GM23338 (cell line): ENCODE data around the gene SCO2. TPM values are rescaled to one million over a fixed set of nuclear protein-coding genes. Genes with fewer than 3 reads are reported as not detected.

Experiments used
- ATAC-seq: fragments of 200-7000 bp; cut with Tn5 transposase; 3 replicates; pipeline ENCODE4 v1.9.1; 2020
- DNase-seq: peaks from one replicate; pipeline ENCODE4 v3.0.0-alpha.2; 2015; ENCODE audit warnings: low spot score
- H2AFZ ChIP-seq: fragments of 200-600 bp; sonication (generic); 2 replicates; pipeline ENCODE4 v1.8.0; 2016; ENCODE audit warnings: antibody characterized with exemption, mild to moderate bottlenecking, moderate library complexity
- H3F3A ChIP-seq: fragments of 200-600 bp; sonication (generic); replicated peaks from 2 replicates; pipeline ENCODE4 v1.8.0; 2017; ENCODE audit warnings: antibody characterized with exemption, mixed run types, low read depth
- H3K27ac ChIP-seq: fragments of 200-600 bp; sonication (generic); 2 replicates; pipeline ENCODE4 v1.6.1; 2016; ENCODE audit warnings: low read depth
- H3K27me3 ChIP-seq: fragments of 200-600 bp; sonication (generic); 2 replicates; pipeline ENCODE4 v1.8.0; 2016; ENCODE audit warnings: mild to moderate bottlenecking, mixed run types, moderate library complexity; ENCODE audit not compliant: insufficient read depth
- H3K36me3 ChIP-seq: fragments of 200-600 bp; sonication (generic); 2 replicates; pipeline ENCODE4 v1.8.0; 2016; ENCODE audit warnings: mild to moderate bottlenecking; ENCODE audit not compliant: insufficient read depth
- H3K4me1 ChIP-seq: fragments of 200-600 bp; sonication (generic); 2 replicates; pipeline ENCODE4 v1.8.0; 2016; ENCODE audit warnings: mild to moderate bottlenecking, moderate library complexity; ENCODE audit not compliant: insufficient read depth
- H3K4me2 ChIP-seq: fragments of 200-600 bp; sonication (generic); 2 replicates; pipeline ENCODE4 v1.7.1; 2017; ENCODE audit warnings: mixed run types
- H3K4me3 ChIP-seq: fragments of 200-600 bp; sonication (generic); 2 replicates; pipeline ENCODE4 v1.6.1; 2016; ENCODE audit warnings: mixed run types
- H3K79me2 ChIP-seq: fragments of 200-600 bp; sonication (generic); replicated peaks from 2 replicates; pipeline ENCODE4 v1.8.0; 2017; ENCODE audit warnings: mild to moderate bottlenecking; ENCODE audit not compliant: insufficient read depth
- H3K9me2 ChIP-seq: fragments of 200-600 bp; sonication (generic); 2 replicates; pipeline ENCODE4 v1.8.0; 2017; ENCODE audit not compliant: insufficient read depth
- H4K20me1 ChIP-seq: fragments of 200-600 bp; sonication (generic); replicated peaks from 2 replicates; pipeline ENCODE4 v1.8.0; 2017; ENCODE audit warnings: mild to moderate bottlenecking; ENCODE audit not compliant: insufficient read depth
- H3K27ac Mint-ChIP-seq: 2 replicates; pipeline ENCODE4 v1.8.0; 2020; ENCODE audit warnings: inconsistent platforms, mild to moderate bottlenecking, moderate library complexity, mixed read lengths
- H3K27me3 Mint-ChIP-seq: 3 replicates; pipeline ENCODE4 v1.8.0; 2022; ENCODE audit warnings: low read depth, mild to moderate bottlenecking, moderate library complexity, mixed read lengths, inconsistent platforms; ENCODE audit not compliant: insufficient read depth, poor library complexity
- H3K36me3 Mint-ChIP-seq: 3 replicates; pipeline ENCODE4 v1.8.0; 2021; ENCODE audit warnings: low read depth, mild to moderate bottlenecking, inconsistent platforms, moderate library complexity, mixed read lengths
- H3K4me1 Mint-ChIP-seq: 3 replicates; pipeline ENCODE4 v1.8.0; 2020; ENCODE audit warnings: mild to moderate bottlenecking, inconsistent platforms, mixed read lengths
- H3K4me3 Mint-ChIP-seq: 3 replicates; pipeline ENCODE4 v1.8.0; 2021; ENCODE audit warnings: moderate library complexity, mild to moderate bottlenecking, inconsistent platforms, mixed read lengths
- H3K9me3 Mint-ChIP-seq: 3 replicates; pipeline ENCODE4 v1.8.0; 2020; ENCODE audit warnings: moderate library complexity, mild to moderate bottlenecking, inconsistent platforms, mixed read lengths
- CREB1 ChIP-seq: fragments of 250-450 bp; sonication (Bioruptor Pico); IDR thresholded peaks from 2 replicates; pipeline ENCODE4 v1.5.0; 2020; ENCODE audit warnings: low read depth, mild to moderate bottlenecking, moderate library complexity
- EZH2 ChIP-seq: fragments of 200-600 bp; sonication (generic); IDR thresholded peaks from one replicate; pipeline ENCODE4 v1.8.0; 2017; ENCODE audit warnings: antibody characterized with exemption, mild to moderate bottlenecking, low read depth; ENCODE audit not compliant: unreplicated experiment
- JUNB ChIP-seq: IDR thresholded peaks from one replicate; pipeline ENCODE4 v1.6.1; 2016; ENCODE audit warnings: antibody characterized with exemption; ENCODE audit not compliant: unreplicated experiment
- NANOG ChIP-seq: IDR thresholded peaks from 2 replicates; pipeline ENCODE4 v1.6.1; 2016; ENCODE audit warnings: antibody characterized with exemption, borderline replicate concordance
- POLR2AphosphoS5 ChIP-seq: IDR thresholded peaks from 2 replicates; pipeline ENCODE4 v1.6.1; 2016; ENCODE audit warnings: antibody characterized with exemption, low read depth
- ZNF114 ChIP-seq: fragments of 250-450 bp; sonication (Bioruptor Pico); IDR thresholded peaks from 2 replicates; pipeline ENCODE4 v1.5.0; 2020; ENCODE audit warnings: mild to moderate bottlenecking, moderate library complexity
- polyA plus RNA-seq: library from polyadenylated mRNA; unstranded; fragments of >200 nt; fragmentation: Nextera tagmentation; extraction: Ambion mirVana; gene quantifications from 2 replicates; pipeline ENCODE4 v1.2.1, GENCODE V29; 2016
- total RNA-seq: library from RNA; depleted of rRNA; stranded (reverse); fragments of >200 nt; shearing (Covaris generic); gene quantifications from 2 replicates; pipeline ENCODE4 v1.2.3, GENCODE V29; 2014
- TF ChIP-seq, protein P1 (sequence below): IDR thresholded peaks from one replicate; pipeline ENCODE4 v1.6.1; 2018; ENCODE audit warnings: antibody characterized with exemption; ENCODE audit not compliant: unreplicated experiment
- TF ChIP-seq, protein P2 (sequence below): IDR thresholded peaks from 2 replicates; pipeline ENCODE4 v1.6.1; 2016; ENCODE audit warnings: antibody characterized with exemption
- TF ChIP-seq, protein P3 (sequence below), 2 experiments: fragments of 200-600 bp in 1 of 2; sonication (generic) in 1 of 2; conservative IDR thresholded peaks; 2 replicates each; pipeline versions ENCODE4 v1.5.1 to v1.6.1; 2016 to 2017; ENCODE audit warnings: antibody characterized with exemption in 2 of 2, low read depth in 2 of 2, mild to moderate bottlenecking in 2 of 2, moderate library complexity in 1 of 2

SCO2 gene
- total and polyA plus RNA-seq, 2 experiments from 2014 or later, result 2.6 to 4.9 TPM

DNA sequence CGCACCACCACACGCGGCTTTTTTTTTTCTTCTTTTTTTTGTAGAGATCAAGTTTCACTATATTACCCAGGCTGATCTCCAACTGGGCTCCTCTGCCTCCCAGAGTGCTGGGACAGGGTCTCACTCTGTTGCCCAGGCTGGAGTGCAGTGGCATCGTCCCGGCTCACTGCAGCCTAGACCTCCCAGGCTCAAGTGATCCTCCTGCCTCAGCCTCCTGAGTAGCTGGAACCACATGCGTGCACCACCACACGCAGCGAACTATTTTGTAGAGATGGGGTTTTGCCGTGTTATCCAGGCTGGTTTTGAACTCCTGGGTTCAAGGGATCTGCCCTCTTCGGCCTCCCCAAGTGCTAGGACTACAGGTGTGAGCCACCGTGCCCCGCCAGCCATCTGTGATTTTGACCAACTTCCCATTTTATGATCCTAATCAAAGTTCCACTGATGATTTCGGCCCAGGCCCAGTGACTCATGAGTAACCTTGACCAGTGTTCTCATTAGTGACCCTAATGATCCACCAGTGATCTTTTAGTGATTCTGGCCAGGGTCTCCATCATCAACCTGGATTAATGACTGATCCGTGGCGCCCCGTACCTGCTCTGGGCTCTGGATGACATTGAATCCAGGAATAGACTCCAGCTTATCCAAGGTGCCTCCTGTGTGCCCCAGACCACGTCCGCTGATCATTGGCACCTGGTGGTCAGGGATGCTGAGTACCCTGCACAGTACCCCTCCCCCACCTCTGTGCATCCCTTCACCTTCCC lies 2.7 kb upstream of the SCO2 start:
- no peak overlapping the region for H2AFZ ChIP-seq

DNA sequence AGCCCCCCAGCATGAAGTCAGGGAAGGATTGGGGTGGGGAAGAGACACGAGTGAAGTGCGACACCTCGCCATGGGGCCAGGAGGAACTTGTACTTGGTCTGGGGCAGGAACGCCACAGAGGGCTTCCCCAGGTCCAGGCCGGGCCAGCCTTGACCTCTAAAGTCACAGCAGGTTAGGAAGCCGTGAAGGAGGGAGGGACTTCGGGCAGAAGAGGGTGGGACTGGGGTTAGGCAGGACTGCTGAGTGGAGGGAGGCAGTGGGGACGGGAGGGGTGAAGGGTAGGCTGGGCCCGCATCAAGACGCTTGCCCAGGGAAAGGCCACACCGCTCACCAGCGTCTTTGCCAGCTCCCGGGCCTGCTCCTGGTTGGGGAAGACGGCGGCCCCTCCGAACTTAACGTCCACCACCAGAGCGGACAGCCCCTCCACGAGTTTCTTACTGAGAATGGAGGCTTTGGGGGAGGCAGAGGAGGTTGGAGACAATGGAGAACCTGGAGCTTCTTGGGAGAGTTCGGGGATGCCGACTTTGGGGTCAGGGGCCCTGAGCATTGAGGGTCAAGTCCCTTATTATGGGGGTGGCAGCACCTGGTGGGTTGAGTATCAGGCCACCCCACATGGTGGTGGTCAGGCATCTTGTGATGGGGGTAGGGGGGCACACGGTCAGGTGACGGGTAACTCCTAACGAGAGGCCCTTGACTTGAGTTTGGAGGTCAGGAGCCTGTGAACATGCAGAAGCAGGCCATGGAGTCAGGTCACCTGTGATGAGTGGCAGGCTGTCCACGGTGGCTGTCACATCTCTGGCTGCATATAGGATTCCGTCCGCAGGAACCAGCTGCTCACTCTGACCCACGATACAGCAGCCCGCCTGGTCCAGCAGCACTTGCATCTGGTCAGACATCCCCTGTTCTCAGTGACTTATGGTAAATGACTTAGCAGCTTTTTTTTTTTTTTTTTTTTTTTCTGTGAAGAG lies 1.7 kb upstream of the SCO2 start:
- Mint-ChIP-seq H3K4me1 (peaks cover 11% of the 10 kb centered on the region), H3K27me3 (peaks cover 57% of the 10 kb centered on the region), H3K27ac (no peak overlapping the region), H3K9me3 (peaks cover 4% of the 10 kb centered on the region; the same call in 2 of the 3 replicates), H3K4me3 (peak overlapping the region; percentile 68), H3K36me3 (peaks cover 9% of the 10 kb centered on the region)
- peaks cover 4% of the 10 kb centered on the region for H3F3A ChIP-seq
- no peak overlapping the region for H3K27ac ChIP-seq
- peaks cover 4% of the 10 kb centered on the region; the same call in 1 of the 2 replicates for H3K4me1 ChIP-seq
- peak overlapping the region; percentile 84 for H3K4me3 ChIP-seq
- H3K36me3 ChIP-seq, result no peaks in the 10 kb centered on the region
- H3K79me2 ChIP-seq, result no peaks in the 10 kb centered on the region
- H3K27me3 ChIP-seq, result peaks cover 56% of the 10 kb centered on the region
- peak overlapping the region; percentile 94 for H3K4me2 ChIP-seq
- H2AFZ ChIP-seq, result no peak overlapping the region
- H3K9me2 ChIP-seq, result no peaks in the 10 kb centered on the region
- peak; percentile 67 for DNase-seq
- TF ChIP-seq ZNF114 (CRISPR knock-in tag) (no peak), CREB1 (CRISPR knock-in tag) (no peak), POLR2AphosphoS5 (peak; percentile 42; the same call in 1 of the 2 replicates), NANOG (no peak)
- TF ChIP-seq, protein P1, sequence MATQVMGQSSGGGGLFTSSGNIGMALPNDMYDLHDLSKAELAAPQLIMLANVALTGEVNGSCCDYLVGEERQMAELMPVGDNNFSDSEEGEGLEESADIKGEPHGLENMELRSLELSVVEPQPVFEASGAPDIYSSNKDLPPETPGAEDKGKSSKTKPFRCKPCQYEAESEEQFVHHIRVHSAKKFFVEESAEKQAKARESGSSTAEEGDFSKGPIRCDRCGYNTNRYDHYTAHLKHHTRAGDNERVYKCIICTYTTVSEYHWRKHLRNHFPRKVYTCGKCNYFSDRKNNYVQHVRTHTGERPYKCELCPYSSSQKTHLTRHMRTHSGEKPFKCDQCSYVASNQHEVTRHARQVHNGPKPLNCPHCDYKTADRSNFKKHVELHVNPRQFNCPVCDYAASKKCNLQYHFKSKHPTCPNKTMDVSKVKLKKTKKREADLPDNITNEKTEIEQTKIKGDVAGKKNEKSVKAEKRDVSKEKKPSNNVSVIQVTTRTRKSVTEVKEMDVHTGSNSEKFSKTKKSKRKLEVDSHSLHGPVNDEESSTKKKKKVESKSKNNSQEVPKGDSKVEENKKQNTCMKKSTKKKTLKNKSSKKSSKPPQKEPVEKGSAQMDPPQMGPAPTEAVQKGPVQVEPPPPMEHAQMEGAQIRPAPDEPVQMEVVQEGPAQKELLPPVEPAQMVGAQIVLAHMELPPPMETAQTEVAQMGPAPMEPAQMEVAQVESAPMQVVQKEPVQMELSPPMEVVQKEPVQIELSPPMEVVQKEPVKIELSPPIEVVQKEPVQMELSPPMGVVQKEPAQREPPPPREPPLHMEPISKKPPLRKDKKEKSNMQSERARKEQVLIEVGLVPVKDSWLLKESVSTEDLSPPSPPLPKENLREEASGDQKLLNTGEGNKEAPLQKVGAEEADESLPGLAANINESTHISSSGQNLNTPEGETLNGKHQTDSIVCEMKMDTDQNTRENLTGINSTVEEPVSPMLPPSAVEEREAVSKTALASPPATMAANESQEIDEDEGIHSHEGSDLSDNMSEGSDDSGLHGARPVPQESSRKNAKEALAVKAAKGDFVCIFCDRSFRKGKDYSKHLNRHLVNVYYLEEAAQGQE, result no peak
- H4K20me1 ChIP-seq, result no peaks in the 10 kb centered on the region; the same call in 1 of the 2 replicates
- ATAC-seq, result peak; percentile 23

More for the DNA sequence above, 2.7 kb upstream of the SCO2 start:
- Mint-ChIP-seq H3K4me3 (peak overlapping the region; percentile 19; the same call in 2 of the 3 replicates), H3K27me3 (peaks cover 67% of the 10 kb centered on the region), H3K9me3 (peaks cover 4% of the 10 kb centered on the region; the same call in 2 of the 3 replicates), H3K36me3 (peaks cover 9% of the 10 kb centered on the region), H3K4me1 (peaks cover 13% of the 10 kb centered on the region), H3K27ac (no peak overlapping the region)
- TF ChIP-seq CREB1 (CRISPR knock-in tag) (no peak), ZNF114 (CRISPR knock-in tag) (no peak), EZH2 (peak; percentile 48), JUNB (no peak)
- TF ChIP-seq, protein P2, sequence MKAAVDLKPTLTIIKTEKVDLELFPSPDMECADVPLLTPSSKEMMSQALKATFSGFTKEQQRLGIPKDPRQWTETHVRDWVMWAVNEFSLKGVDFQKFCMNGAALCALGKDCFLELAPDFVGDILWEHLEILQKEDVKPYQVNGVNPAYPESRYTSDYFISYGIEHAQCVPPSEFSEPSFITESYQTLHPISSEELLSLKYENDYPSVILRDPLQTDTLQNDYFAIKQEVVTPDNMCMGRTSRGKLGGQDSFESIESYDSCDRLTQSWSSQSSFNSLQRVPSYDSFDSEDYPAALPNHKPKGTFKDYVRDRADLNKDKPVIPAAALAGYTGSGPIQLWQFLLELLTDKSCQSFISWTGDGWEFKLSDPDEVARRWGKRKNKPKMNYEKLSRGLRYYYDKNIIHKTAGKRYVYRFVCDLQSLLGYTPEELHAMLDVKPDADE, result no peak
- TF ChIP-seq, protein P3, sequence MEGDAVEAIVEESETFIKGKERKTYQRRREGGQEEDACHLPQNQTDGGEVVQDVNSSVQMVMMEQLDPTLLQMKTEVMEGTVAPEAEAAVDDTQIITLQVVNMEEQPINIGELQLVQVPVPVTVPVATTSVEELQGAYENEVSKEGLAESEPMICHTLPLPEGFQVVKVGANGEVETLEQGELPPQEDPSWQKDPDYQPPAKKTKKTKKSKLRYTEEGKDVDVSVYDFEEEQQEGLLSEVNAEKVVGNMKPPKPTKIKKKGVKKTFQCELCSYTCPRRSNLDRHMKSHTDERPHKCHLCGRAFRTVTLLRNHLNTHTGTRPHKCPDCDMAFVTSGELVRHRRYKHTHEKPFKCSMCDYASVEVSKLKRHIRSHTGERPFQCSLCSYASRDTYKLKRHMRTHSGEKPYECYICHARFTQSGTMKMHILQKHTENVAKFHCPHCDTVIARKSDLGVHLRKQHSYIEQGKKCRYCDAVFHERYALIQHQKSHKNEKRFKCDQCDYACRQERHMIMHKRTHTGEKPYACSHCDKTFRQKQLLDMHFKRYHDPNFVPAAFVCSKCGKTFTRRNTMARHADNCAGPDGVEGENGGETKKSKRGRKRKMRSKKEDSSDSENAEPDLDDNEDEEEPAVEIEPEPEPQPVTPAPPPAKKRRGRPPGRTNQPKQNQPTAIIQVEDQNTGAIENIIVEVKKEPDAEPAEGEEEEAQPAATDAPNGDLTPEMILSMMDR (conservative IDR thresholded peaks at IDR 0.05; ENCODE audit: low read depth in 2 of 2), result no peak
- H3F3A ChIP-seq, result peaks cover 4% of the 10 kb centered on the region
- no peaks in the 10 kb centered on the region; the same call in none of the 2 replicates for H4K20me1 ChIP-seq
- H3K27me3 ChIP-seq, result peaks cover 66% of the 10 kb centered on the region
- peak; percentile 27 for DNase-seq
- no peak overlapping the region for H3K4me3 ChIP-seq
- no peak for ATAC-seq
- no peaks in the 10 kb centered on the region for H3K36me3 ChIP-seq
- no peak overlapping the region for H3K27ac ChIP-seq
- no peaks in the 10 kb centered on the region for H3K9me2 ChIP-seq
- H3K4me1 ChIP-seq, result peaks cover 4% of the 10 kb centered on the region; the same call in 1 of the 2 replicates
- no peak overlapping the region for H3K4me2 ChIP-seq
- no peaks in the 10 kb centered on the region for H3K79me2 ChIP-seq
